ENCODE results near the gene IPPK. TPM values are rescaled to one million over a fixed set of nuclear protein-coding genes. Genes with fewer than 3 reads are reported as not detected.

IPPK gene
- total and polyA plus RNA-seq, 11 donors, result 4.2 to 11.0 (median 8.6) TPM

DNA sequence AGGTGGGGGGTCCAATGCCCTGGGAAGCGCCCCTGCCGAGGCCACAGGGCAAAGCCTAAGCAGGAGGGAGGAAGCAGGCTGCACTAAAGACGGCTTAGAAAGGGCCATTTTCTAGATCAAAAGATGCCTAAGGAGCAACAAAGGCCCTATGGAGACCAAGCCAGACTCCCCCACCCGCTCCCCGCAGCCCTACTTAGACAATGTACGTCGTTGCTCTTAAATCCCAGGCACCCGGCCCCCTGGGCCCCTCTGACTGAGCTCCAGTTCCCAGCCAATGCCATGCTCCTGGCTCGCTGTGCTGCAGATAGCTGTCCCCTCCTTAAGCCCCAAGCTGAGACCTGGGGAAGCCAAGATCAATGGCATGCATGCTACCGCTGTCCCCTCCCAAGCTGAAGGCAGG is 10.3 kb downstream of the IPPK start:
- intact Hi-C loops (cut with DNase I), result no loop called here
- Histone ChIP-seq H3K4me1 (peaks cover 0 to 26% (median 6%) of the 10 kb centered on the region in 12 donors), H3K9me3 (no peaks in the 10 kb centered on the region), H3K27me3 (no peaks in the 10 kb centered on the region), H3K27ac (no peak overlapping the region), H3K36me3 (peaks cover 0 to 42% (median 31%) of the 10 kb centered on the region in 9 donors), H3K4me3 (no peak overlapping the region)
- no peak for TF ChIP-seq POLR2A (IDR thresholded peaks at IDR 0.05)
- TF ChIP-seq, protein P1, sequence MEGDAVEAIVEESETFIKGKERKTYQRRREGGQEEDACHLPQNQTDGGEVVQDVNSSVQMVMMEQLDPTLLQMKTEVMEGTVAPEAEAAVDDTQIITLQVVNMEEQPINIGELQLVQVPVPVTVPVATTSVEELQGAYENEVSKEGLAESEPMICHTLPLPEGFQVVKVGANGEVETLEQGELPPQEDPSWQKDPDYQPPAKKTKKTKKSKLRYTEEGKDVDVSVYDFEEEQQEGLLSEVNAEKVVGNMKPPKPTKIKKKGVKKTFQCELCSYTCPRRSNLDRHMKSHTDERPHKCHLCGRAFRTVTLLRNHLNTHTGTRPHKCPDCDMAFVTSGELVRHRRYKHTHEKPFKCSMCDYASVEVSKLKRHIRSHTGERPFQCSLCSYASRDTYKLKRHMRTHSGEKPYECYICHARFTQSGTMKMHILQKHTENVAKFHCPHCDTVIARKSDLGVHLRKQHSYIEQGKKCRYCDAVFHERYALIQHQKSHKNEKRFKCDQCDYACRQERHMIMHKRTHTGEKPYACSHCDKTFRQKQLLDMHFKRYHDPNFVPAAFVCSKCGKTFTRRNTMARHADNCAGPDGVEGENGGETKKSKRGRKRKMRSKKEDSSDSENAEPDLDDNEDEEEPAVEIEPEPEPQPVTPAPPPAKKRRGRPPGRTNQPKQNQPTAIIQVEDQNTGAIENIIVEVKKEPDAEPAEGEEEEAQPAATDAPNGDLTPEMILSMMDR (IDR thresholded peaks at IDR 0.05), result no peak
- 82 to 88% (median 87%) methylated on average over 10 of the region's 10 CpGs for WGBS, 4 donors
- ATAC-seq, result no peak
- no peak for DNase-seq

DNA sequence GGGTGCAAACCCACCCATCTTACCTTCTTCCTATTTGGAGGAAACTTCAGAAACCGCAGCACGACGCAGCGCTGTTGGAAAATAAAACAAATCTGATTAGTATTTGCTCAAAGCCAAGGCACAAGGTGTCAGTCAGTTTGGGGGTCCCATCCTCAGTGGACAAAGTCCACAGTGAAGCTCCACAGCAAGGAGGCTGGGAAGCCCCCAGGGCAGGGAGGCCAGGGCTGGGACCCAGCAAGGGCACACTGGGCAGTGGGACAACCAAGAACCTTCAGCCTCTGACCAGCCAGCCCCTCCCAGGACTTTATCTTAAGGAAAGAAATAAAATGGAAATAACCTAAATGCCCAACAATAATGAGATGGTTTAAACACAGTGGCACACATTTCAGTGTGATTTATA is 11.3 kb downstream of the IPPK start:
- peaks cover 0 to 22% (median 1%) of the 10 kb centered on the region in 12 donors for H3K4me1 ChIP-seq
- H3K9me3 ChIP-seq, result no peaks in the 10 kb centered on the region
- peaks cover 0 to 43% (median 28%) of the 10 kb centered on the region in 9 donors for H3K36me3 ChIP-seq
- intact Hi-C loops (cut with DNase I), result no loop called here
- H3K27ac ChIP-seq, result no peak overlapping the region
- ATAC-seq (no peak), DNase-seq (no peak)
- WGBS, 4 donors, result 96 to 98% (median 97%) methylated on average over 4 of the region's 4 CpGs
- TF ChIP-seq, protein P1 (IDR thresholded peaks at IDR 0.05), result no peak
- no peak for TF ChIP-seq POLR2A (IDR thresholded peaks at IDR 0.05)
- H3K4me3 ChIP-seq, result no peak overlapping the region
- H3K27me3 ChIP-seq, result no peaks in the 10 kb centered on the region

DNA sequence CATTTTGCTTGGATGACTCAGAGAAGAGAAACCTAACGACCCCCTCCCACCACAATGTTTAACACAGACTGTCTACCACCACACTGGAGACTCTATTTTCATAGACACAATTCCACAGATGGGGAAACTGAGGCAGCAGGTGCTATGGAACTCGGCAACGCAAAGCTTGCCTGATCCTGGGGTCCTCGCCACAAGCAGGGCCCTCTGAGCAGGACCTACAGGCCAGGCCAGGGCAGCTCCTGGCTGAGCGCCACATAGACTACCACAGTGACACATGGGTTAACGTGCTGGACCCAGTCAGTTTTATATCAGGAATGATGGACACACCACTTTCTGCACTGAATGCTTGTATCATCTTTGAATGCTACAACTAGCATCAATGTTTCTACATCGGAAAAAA is 11.8 kb downstream of the IPPK start:
- Histone ChIP-seq H3K4me1 (peaks cover 0 to 22% (median 1%) of the 10 kb centered on the region in 12 donors), H3K36me3 (peaks cover 0 to 46% (median 28%) of the 10 kb centered on the region in 9 donors), H3K27me3 (no peaks in the 10 kb centered on the region), H3K4me3 (no peak overlapping the region), H3K27ac (no peak overlapping the region), H3K9me3 (no peaks in the 10 kb centered on the region)
- intact Hi-C loops (cut with DNase I), result no loop called here
- no peak for ATAC-seq
- DNase-seq, result no peak
- 94 to 99% (median 96%) methylated on average over 6 to 7 of the region's 7 CpGs for WGBS, 4 donors
- no peak for TF ChIP-seq POLR2A (IDR thresholded peaks at IDR 0.05)
- TF ChIP-seq, protein P1 (IDR thresholded peaks at IDR 0.05), result no peak

DNA sequence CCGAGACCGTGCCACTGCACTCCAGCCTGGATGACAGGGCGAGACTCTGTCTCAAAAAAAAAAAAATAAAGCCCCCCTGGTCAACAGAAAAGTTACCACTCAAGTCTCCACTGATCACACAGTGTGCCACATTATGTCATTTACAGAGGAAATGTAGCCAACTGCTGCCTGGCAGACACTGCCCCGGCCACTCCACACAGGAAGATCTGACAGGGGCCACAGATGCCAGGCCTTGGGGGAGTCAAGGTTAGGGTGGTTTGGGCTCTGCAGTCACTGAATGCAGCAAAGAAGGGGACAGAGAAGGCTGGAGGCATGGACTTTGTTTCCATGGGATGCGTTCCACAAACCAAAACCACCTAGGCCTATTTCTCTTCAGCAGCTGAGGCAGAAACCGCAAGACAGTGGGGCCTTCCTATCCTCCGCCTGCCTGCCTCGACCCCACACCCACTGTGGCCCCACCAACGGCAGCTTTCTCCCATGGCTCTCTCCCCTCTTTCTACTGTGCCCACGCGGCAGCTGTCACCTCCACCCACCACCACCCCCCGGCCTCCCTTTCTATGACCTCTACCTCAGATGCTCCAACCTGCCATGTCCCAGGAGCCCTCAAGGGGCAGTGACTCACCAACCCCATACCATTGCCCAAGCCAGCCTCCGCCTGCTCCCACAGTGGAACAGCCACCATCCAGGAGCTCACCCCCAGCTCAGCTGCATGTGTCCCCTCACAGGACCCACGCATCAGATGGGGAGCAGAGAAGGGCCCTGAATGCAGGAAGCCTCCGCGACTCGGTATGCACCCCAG is 12.4 kb downstream of the IPPK start:
- intact Hi-C loops (cut with DNase I), result no loop called here
- H3K36me3 ChIP-seq, result peaks cover 0 to 49% (median 25%) of the 10 kb centered on the region in 9 donors
- H3K27ac ChIP-seq, result no peak overlapping the region
- 91 to 94% (median 92%) methylated on average over 17 of the region's 17 CpGs for WGBS, 4 donors
- no peak overlapping the region for H3K4me3 ChIP-seq
- peaks cover 0 to 22% (median 1%) of the 10 kb centered on the region in 12 donors for H3K4me1 ChIP-seq
- no peak for TF ChIP-seq POLR2A (IDR thresholded peaks at IDR 0.05)
- TF ChIP-seq, protein P1 (IDR thresholded peaks at IDR 0.05), result no peak
- H3K27me3 ChIP-seq, result no peaks in the 10 kb centered on the region
- peak in 1 of 4 donors; percentile 32 for ATAC-seq
- no peak for DNase-seq
- no peaks in the 10 kb centered on the region for H3K9me3 ChIP-seq

Data from heart left ventricle (tissue), 16 donors.